Brain microvascular endothelial cell (primary cell): ENCODE measurements around the gene ALG2.

Experiments
- DNase-seq: peaks from one replicate; pipeline ENCODE4 v3.0.0-alpha.2; 2020
- H3K27ac ChIP-seq: fragments of 250-450 bp; sonication (Bioruptor Pico); 2 replicates; pipeline ENCODE4 v1.5.1; 2020; ENCODE audit warnings: mild to moderate bottlenecking, moderate library complexity
- H3K27me3 ChIP-seq: fragments of 250-450 bp; sonication (Bioruptor Pico); replicated peaks from 2 replicates; pipeline ENCODE4 v1.5.1; 2020; ENCODE audit warnings: mild to moderate bottlenecking
- H3K36me3 ChIP-seq: fragments of 250-450 bp; sonication (Bioruptor Pico); replicated peaks from 2 replicates; pipeline ENCODE4 v1.5.1; 2020; ENCODE audit warnings: mild to moderate bottlenecking
- H3K4me3 ChIP-seq: 2 replicates; pipeline ENCODE4 v1.5.1; 2011; ENCODE audit warnings: low read depth, mild to moderate bottlenecking, control low read depth, low read length, moderate library complexity
- in situ Hi-C: cut with HindIII; loops from 2 replicates; pipeline ENCODE4 v1.10.0; 2017; ENCODE audit warnings: low sequenced_read_pairs, low pct_ligation_motif_present
- TF ChIP-seq, protein P1 (sequence below): IDR thresholded peaks from 2 replicates; pipeline ENCODE4 v1.5.1; 2011; ENCODE audit warnings: low read depth, mild to moderate bottlenecking, moderate library complexity, low read length, control low read depth, inconsistent platforms; ENCODE audit errors: missing control alignments

Gene ALG2

DNA sequence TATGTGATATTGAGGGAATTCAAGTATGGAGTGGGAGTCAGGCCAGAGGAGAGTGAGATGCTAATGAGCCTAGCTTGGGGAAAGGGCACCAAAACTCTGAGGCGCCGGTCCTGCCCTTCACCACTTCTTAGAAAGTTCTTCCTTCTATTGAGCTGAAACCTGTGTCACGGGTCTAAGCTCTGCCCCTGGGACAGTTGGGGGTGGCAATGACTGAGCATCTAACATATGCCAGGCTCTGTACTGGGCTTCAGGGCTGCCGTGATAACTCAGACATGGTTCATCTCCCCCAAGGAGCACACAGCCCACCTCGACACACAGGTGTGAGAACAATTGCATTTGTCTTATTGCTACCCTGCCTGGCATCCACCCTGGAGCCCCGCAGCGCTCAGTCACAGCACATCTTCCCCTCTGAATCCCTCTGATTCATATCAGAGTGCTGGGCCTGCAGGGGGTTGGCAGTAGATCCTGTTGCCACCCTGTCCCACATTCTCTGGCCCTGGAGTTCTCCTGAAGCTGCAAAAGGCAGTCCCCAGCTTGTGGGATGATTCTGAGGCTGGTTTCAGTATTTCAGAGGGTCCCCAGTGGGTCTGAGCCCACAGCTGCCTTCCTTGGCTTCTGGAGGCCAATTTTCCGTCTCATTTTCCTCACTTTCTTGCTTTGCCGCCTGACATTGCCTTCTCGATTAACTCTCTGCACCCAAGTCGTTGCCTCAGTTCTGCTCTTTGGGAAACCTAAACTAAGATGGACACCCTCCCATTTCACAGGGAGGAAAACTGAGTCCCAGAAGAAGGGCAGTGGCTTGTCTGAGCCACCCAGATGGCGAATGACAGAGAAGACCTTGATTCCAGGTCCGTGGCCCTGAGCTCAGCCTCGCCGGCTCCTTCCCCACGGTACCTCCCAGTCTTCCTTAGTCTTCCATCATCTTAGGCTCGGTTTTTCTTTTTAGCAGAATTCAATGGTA is 42.5 kb downstream of the ALG2 start:
- in situ Hi-C loops, result no loop called here
- Histone ChIP-seq H3K36me3 (no peaks in the 10 kb centered on the region), H3K4me3 (no peak overlapping the region), H3K27me3 (no peaks in the 10 kb centered on the region), H3K27ac (no peak overlapping the region)
- DNase-seq, result no peak
- TF ChIP-seq, protein P1, sequence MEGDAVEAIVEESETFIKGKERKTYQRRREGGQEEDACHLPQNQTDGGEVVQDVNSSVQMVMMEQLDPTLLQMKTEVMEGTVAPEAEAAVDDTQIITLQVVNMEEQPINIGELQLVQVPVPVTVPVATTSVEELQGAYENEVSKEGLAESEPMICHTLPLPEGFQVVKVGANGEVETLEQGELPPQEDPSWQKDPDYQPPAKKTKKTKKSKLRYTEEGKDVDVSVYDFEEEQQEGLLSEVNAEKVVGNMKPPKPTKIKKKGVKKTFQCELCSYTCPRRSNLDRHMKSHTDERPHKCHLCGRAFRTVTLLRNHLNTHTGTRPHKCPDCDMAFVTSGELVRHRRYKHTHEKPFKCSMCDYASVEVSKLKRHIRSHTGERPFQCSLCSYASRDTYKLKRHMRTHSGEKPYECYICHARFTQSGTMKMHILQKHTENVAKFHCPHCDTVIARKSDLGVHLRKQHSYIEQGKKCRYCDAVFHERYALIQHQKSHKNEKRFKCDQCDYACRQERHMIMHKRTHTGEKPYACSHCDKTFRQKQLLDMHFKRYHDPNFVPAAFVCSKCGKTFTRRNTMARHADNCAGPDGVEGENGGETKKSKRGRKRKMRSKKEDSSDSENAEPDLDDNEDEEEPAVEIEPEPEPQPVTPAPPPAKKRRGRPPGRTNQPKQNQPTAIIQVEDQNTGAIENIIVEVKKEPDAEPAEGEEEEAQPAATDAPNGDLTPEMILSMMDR, result no peak

DNA sequence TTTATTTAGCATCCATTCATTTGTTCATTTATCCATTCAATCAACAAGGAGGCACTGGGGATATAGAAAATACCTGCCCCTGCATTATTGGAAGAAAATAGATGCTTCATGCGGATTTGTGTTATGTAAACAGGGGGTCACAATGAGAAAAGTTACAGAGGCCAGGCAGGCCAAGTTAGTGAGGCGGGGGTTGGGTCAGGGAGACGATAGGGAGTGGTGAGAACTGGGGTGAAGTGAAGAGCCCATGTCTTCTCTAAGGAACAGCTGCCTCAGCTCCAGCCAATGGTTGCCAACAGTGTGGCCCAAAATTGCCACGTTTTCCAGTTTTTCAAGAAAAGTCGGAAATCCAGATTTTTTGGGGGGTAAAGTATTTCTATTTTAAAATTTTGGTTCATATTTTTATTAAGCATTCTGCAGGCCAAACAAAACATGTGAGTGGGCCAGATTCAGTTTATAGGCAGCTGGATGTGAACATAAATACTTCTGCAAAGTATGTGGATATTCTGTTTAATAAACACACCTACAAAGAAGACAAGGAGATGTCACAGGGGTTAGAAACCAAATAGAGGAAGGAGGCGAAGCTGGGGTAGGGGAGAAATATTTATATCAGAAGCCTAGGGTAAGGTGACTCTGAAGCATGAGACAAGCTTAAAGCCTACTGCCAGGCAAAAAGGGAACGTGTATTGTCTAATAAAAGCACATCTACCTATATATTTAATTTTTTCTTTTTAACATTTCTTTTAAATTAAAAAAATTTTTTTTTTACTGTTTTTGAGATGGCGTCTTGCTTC is 44.0 kb downstream of the ALG2 start:
- no peak for DNase-seq
- Histone ChIP-seq H3K27ac (no peak overlapping the region), H3K36me3 (no peaks in the 10 kb centered on the region), H3K4me3 (no peak overlapping the region), H3K27me3 (no peaks in the 10 kb centered on the region)
- in situ Hi-C loops, result no loop called here
- TF ChIP-seq, protein P1, result no peak

DNA sequence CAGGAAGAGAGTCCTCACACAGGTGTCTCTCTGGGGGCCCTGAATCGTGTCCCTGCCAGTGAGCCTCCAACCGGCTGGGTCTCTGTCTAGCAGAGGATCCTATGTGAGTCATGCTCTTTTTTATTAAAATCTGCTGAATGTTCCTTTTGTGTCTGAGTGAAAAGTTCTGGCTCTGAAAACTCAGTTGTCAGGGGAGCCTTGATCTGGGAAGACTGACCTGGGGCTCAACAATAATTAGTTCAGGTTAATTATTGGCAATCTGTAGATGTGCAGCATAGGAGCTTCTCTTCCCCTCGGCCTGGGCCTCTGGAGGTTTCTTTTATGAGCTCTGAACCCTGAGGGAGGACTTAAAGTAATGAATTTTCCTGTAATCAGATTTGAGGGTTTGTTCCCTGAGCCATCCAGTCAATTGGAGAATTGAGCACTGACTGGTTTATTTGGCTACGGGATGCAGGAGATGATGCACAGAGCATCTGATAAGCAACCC is 45.2 kb downstream of the ALG2 start:
- TF ChIP-seq, protein P1, result no peak
- in situ Hi-C loops, result no loop called here
- H3K36me3 ChIP-seq, result no peaks in the 10 kb centered on the region
- no peaks in the 10 kb centered on the region for H3K27me3 ChIP-seq
- no peak for DNase-seq
- no peak overlapping the region for H3K27ac ChIP-seq
- no peak overlapping the region for H3K4me3 ChIP-seq

DNA sequence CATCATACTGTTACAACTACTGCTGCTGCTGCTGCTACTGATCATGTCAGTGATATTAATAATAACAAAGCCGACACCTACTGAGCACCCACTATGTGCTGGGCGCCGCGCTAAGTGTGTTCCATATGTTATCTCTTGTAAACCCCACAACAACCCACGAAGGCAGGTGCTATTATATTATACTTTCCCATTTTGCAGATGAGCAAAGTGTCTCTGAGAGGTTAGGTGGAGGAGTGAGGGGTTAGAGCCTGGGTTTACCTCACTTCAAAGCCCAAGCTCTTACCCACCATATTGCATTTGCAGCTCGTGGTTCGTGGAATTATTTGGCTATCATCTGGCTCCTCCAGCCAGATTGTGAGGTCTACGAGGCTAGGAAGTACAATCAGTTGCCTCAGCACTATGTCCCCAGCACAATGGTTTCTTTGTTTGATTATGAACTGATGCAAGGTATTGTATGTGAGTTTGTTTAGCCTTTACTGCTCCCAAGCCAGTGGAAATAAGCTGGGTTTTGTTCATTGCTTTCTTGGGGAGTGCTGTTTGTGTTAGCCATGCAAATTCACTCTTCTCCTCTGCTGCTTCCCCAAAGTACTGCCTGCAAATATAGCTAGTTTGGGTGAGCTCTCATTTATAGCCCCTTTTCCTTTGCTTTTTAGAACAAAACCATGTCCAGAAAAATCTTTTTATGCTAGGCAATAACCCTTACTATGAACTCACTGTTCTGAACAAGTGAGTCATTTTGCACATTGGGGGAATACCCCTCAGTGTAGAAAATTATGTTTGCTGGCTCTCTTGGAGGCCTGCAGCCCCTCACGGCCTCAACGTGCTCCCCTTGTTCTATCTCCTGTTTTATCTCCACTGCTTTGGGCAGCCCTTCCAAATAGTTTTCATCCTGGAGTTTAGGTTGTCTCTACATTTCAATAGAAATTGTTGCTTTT is 47.9 kb downstream of the ALG2 start:
- Histone ChIP-seq H3K27me3 (no peaks in the 10 kb centered on the region), H3K36me3 (no peaks in the 10 kb centered on the region), H3K4me3 (no peak overlapping the region), H3K27ac (no peak overlapping the region)
- no peak for DNase-seq
- TF ChIP-seq, protein P1, result no peak
- in situ Hi-C loops, result no loop called here

DNA sequence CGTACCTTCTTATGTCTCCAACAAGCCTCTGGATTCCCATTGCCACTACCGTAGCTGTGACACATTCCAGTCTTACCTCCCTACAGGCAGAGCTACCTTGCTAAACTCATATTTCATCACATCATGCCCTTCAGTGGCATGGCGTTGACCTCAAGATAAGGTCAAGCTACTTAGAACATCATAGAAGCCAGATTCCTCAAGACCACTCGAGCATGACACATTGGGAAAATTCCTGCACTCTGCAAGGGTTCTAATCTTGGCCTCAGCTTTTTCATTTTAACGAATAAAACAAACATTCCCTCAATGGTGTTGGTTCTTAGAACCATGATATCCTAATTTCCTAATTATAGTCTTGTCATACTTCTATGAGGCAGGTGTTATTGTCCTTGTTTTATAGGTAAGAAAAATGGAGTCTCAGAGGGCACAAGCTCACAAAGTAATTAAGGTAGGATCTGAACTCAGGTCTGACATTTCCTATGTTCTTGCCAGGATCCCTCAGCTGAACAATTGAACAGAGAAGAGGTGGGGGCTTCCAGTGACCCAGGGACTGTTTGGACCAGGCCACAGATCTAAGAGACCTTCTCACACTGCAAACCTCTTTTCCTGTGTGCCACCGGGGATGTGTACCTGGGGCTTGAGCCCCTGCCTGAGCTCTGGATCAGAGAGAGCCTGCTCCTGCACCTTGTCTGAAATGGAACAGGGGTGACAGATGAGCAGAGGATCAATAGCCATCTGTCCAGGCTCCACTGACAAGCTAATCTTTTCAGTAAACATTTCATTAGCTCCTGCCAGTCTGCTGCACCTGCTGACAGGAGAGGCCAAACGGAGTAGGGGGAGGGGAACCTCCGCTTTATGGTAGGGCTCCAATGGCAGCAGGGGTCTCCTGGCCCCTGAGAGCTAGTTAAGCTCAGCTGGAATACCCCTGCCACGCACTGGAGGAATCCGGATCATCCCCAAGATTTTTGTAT is 49.3 kb downstream of the ALG2 start:
- H3K27me3 ChIP-seq, result no peaks in the 10 kb centered on the region
- DNase-seq, result no peak
- H3K4me3 ChIP-seq, result no peak overlapping the region
- H3K36me3 ChIP-seq, result no peaks in the 10 kb centered on the region
- H3K27ac ChIP-seq, result no peak overlapping the region
- TF ChIP-seq, protein P1, result no peak
- in situ Hi-C loops, result no loop called here
